Fibroblast of pulmonary artery (primary cell): Measurements from ENCODE around the gene SLCO3A1.
A peak's percentile ranks its signal among the peaks of the same experiment; 100 is the strongest.

Experiments used
- DNase-seq: peaks from one replicate; pipeline ENCODE4 v3.0.0-alpha.2; 2010; ENCODE audit warnings: low read depth
- H3K4me3 ChIP-seq: replicated peaks from 2 replicates; pipeline ENCODE4 v1.5.1; 2011; ENCODE audit warnings: low read depth, mild to moderate bottlenecking, control low read depth, low read length, moderate library complexity
- CTCF ChIP-seq: IDR thresholded peaks from 2 replicates; pipeline ENCODE4 v1.5.1; 2011; ENCODE audit warnings: mild to moderate bottlenecking, control low read depth, low read length, inconsistent platforms; ENCODE audit errors: missing control alignments

The SLCO3A1 gene

DNA sequence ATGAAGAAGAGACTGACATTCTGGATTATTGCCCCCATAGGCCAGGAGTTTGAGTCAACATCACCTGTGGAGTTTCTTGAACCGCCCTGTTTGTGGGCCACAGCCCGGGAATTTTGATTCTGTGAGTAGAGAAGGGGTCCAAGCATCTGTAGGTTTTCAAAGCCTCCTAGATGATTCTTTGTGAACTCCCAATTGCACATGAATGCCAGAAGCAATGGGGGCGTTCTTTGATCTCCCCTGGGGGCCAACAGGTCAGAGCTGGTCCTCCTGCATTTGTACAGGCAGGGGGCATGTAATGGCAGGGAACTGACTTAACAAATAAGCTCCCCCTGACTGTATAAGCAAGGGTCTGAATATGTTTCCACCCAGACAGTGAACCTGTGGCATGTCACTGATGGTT is 260.3 kb downstream of the SLCO3A1 start:
- no peak for DNase-seq
- no peak for TF ChIP-seq CTCF
- H3K4me3 ChIP-seq, result no peak overlapping the region

GRCh38 chr15:92115834-92116233 is 262.3 kb downstream of the SLCO3A1 start:
- DNase-seq, result no peak
- TF ChIP-seq CTCF, result no peak
- no peak overlapping the region for H3K4me3 ChIP-seq

GRCh38 chr15:92116330-92116729 is 262.8 kb downstream of the SLCO3A1 start:
- no peak for DNase-seq
- no peak for TF ChIP-seq CTCF
- no peak overlapping the region for H3K4me3 ChIP-seq

- H3K4me3 ChIP-seq, result no peak overlapping the region
- DNase-seq, result peak; percentile 67
- no peak for TF ChIP-seq CTCF
These were observed 263.8 kb downstream of the SLCO3A1 start for GRCh38 chr15:92117261-92117731.

GRCh38 chr15:92118162-92118935 is 264.8 kb downstream of the SLCO3A1 start:
- TF ChIP-seq CTCF, result no peak
- DNase-seq, result no peak
- H3K4me3 ChIP-seq, result no peak overlapping the region

DNA sequence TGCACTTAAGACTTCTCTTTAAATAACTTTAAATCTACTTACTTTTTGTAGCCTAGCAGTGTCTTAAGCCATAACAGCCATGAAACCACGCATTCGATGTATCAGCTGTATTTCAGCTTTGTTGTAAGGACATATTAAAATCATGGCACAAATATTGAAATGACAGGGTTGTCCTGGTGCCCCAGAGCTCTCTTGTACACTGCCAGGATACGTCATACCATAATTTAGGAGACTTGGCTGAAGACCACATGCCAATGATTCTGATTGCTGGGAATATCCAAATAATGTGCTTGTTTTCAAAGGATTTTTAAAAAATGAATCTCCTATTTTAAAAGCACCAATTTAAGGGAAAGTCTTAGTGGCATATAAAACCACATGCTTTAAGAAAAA is 265.4 kb downstream of the SLCO3A1 start:
- no peak for TF ChIP-seq CTCF

More for the DNA sequence above, 265.4 kb downstream of the SLCO3A1 start:
- H3K4me3 ChIP-seq, result no peak overlapping the region
- DNase-seq, result no peak
